Right renal pelvis (tissue), 4 donors: ENCODE data around the gene ZNF446. TPM values are rescaled to one million over a fixed set of nuclear protein-coding genes. Genes with fewer than 3 reads are reported as not detected.

ENCODE experiments used
- DNase-seq, 4 donors: peaks; one replicate each; pipeline ENCODE4 v3.0.0-alpha.2; 2013; ENCODE audit warnings: low read depth in 4 of 4, low spot score in 3 of 4, missing footprints in 1 of 4
- polyA plus RNA-seq, 4 donors: library from polyadenylated mRNA; unstranded; fragments of 120-200 nt; gene quantifications; one replicate each; pipeline ENCODE4 v1.2.1, GENCODE V29; 2013; ENCODE audit not compliant: insufficient read length in 4 of 4

ZNF446 gene
- polyA plus RNA-seq, 4 donors = 14.4 to 19.0 (median 15.5) TPM

DNA sequence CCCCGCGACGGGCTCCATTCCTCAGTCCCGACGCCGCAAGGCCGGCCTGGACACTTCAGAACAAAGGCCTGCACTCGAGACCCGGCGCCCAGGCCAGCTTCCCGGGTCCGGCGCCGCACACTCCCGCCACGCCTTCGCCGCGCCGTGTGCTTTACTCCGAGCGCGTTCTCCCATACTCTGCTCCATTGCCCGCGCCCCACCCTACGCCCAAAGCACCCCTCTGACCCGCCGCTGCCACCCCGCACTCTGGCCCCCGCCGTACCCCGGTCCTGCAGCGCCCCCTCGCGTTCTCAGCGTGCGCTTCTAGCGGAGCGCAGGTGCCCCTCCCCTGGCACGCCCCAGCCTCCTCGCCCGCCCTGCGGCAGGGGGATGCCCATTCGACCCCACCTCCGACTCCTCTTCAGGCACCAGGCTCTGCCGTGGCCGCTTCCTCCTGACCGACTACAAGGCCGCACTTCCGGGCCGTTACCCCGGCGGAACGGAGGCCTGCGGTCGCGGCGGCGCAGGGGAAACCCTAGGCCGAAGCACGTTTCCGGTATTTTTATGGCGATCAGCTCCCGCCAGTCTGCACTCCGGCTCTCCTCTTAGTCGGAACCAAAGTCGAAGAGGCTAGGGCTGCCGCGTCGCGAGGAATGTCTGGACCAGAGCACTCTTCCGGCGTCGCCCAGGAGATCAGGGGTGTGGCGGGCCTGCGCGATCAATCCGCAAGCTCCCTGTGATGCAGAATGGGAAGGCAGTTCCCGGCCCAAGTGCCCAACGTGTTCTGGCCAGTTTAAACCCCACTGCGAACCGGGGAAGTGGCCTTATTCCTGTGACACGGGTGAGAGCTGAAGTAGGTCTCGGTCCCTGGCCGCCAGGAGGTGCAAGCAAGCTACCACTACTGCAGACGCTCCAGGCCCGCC, 43.5 kb downstream of the ZNF446 start, which contains the start of gene ZBTB45:
Gene ZBTB45 (minus strand): TSS at position 456 of the 902 bp plus-strand sequence. CDS start 2,137 bp downstream, outside the sequence.
- DNase-seq = peak; percentile 89 to 92 (median 90)

DNA sequence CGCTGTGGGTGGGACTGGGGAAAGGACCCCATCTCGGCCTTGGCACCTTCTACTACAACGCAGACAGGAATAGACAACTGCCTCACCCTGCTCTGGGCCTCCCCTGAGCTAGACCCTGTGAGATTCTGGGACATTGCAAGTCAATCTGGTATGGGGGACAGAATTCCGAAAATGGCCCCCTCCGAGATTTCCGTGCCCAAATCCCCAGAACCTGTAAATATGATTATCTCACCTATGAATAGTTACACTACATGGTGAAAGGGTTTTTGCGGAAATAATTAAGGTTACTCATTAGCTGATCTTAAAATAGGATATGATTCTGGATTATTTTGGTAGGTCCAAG, 44.1 kb downstream of the ZNF446 start:
- no peak for DNase-seq

DNA sequence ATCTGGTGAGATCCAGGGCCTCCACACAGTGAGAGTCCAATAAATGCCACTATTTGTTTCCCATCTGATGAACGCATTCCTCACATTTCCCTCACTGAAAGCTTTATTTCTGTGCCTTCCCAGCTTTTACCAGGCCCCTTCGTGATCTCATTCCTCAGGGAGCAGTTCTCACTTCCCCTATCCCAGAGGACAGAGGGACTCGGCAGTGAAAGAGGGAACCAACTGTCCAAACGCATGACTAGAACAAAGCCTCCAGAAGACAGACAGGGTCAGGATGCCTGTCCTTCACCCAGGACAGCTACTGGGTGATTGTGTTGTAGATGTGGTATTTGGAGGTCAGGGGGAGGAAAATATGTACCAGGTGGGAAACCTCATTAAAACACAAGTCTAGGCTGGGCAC, 45.5 kb downstream of the ZNF446 start:
- DNase-seq = no peak

DNA sequence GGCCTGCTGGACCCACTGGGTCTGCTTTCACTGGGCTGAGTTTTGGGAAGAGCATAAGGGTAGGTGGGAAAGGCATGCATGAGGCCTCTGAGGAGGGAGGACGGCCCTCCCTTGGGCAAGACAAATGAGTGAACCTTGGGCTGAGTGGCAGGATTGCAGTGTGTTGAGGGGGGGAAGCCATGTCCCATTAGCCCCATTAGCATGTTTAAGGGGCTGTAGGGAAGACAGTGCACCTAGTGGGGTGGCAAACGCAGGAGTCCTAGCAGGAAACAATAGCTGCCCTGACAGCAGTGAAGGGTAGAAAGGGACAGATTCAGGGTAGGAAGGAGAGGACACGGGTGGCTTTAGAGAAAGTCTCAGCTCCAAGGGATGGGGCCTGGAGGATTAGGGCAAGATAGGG, 46.6 kb downstream of the ZNF446 start:
- DNase-seq = no peak

GRCh38 chr19:58529405-58529804, 53.3 kb downstream of the ZNF446 start:
- DNase-seq = no peak

Other genes with a start within 250 kb of the ZNF446 start
- gene ZNF544, start 247.4 kb upstream of the ZNF446 start, polyA plus RNA-seq = 10 to 100 TPM; 29.7 to 37.0 (median 33.2) TPM
- 1 to 10 TPM; 6.4 to 7.5 (median 7.0) TPM for gene ZNF8, start 197.4 kb upstream of the ZNF446 start, polyA plus RNA-seq
- 10 to 100 TPM; 46.2 to 51.0 (median 49.4) TPM for gene ERVK3-1, start 171.0 kb upstream of the ZNF446 start, polyA plus RNA-seq
- gene ZSCAN22, start 149.4 kb upstream of the ZNF446 start, polyA plus RNA-seq = 1 to 10 TPM; 3.4 to 3.8 (median 3.5) TPM
- gene A1BG, start 122.9 kb upstream of the ZNF446 start, polyA plus RNA-seq = 1 to 10 TPM in 1 of 4 donors, under 1 TPM in 3; 0.39 to 2.7 (median 0.93) TPM
- gene ZNF497, start 113.6 kb upstream of the ZNF446 start, polyA plus RNA-seq = 1 to 10 TPM; 3.3 to 5.7 (median 3.9) TPM
- 1 to 10 TPM; 2.1 to 5.3 (median 2.8) TPM for gene ZNF837, start 95.3 kb upstream of the ZNF446 start, polyA plus RNA-seq
- gene RPS5, start 89.1 kb upstream of the ZNF446 start, polyA plus RNA-seq = 1,000 to 10,000 TPM in 1 of 4 donors, 100 to 1,000 TPM in 3; 816 to 1,178 (median 906) TPM
- gene RNF225, start 80.7 kb upstream of the ZNF446 start, polyA plus RNA-seq = under 1 TPM in 1 of 4 donors, not detected in 3; 0.10 TPM
- 10 to 100 TPM; 12.3 to 14.6 (median 13.6) TPM for gene ZNF584, start 67.7 kb upstream of the ZNF446 start, polyA plus RNA-seq
- 10 to 100 TPM; 11.9 to 16.2 (median 15.2) TPM for gene ZNF132, start 36.2 kb upstream of the ZNF446 start, polyA plus RNA-seq
- gene ZNF324B, start 24.7 kb upstream of the ZNF446 start, polyA plus RNA-seq = 1 to 10 TPM; 4.7 to 6.2 (median 5.3) TPM
- gene ZNF324, start 9.3 kb upstream of the ZNF446 start, polyA plus RNA-seq = 10 to 100 TPM in 2 of 4 donors, 1 to 10 TPM in 2; 8.6 to 11.4 (median 9.8) TPM
- gene SLC27A5, start 35.6 kb downstream of the ZNF446 start, polyA plus RNA-seq = 10 to 100 TPM in 2 of 4 donors, 1 to 10 TPM in 2; 8.6 to 12.3 (median 10.2) TPM
- gene ZBTB45, start 43.5 kb downstream of the ZNF446 start, polyA plus RNA-seq = 10 to 100 TPM in 3 of 4 donors, 1 to 10 TPM in 1; 9.4 to 16.7 (median 11.4) TPM
- 100 to 1,000 TPM; 677 to 796 (median 712) TPM for gene TRIM28, start 67.7 kb downstream of the ZNF446 start, polyA plus RNA-seq
- gene CHMP2A, start 78.8 kb downstream of the ZNF446 start, polyA plus RNA-seq = 100 to 1,000 TPM; 113 to 135 (median 118) TPM
- 100 to 1,000 TPM in 2 of 4 donors, 10 to 100 TPM in 2; 86.2 to 101 (median 94.1) TPM for gene UBE2M, start 82.3 kb downstream of the ZNF446 start, polyA plus RNA-seq
- gene MZF1, start 97.0 kb downstream of the ZNF446 start, polyA plus RNA-seq = 10 to 100 TPM; 28.3 to 37.3 (median 32.0) TPM